A673 (cell line): Measurements from ENCODE around the gene CORO2A. TPM values are rescaled to one million over a fixed set of nuclear protein-coding genes. Genes with fewer than 3 reads are reported as not detected.

ENCODE experiments used
- BruUV-seq: library from RNA; stranded (reverse); fragments of 400-500 nt; replicated peaks from 2 replicates; lab custom pipeline; 2021; lab: Mats Ljungman, UMichigan
- CTCF ChIA-PET: fragments of 300-600 bp; sonication (Branson Sonifier 250); formaldehyde crosslinking; loops from one replicate; lab custom pipeline; 2022; ENCODE audit warnings: antibody characterized with exemption; lab: Charles Lee
- POLR2A ChIA-PET: fragments of 300-600 bp; sonication (Branson Sonifier 250); formaldehyde crosslinking; loops from one replicate; lab custom pipeline; 2022; ENCODE audit warnings: antibody characterized with exemption; ENCODE audit not compliant: low non-redundant PET; lab: Charles Lee
- DNase-seq: peaks from one replicate; pipeline ENCODE4 v3.0.0-alpha.2; 2015; ENCODE audit warnings: low spot score
- H3K27ac ChIP-seq: fragments of 200-600 bp; sonication (generic); 2 replicates; pipeline ENCODE4 v1.5.1; 2016; ENCODE audit warnings: mixed run types, low read depth, mild to moderate bottlenecking, mixed read lengths, antibody characterized with exemption, low read length; ENCODE audit not compliant: poor library complexity, severe bottlenecking
- H3K27me3 ChIP-seq: fragments of 200-600 bp; sonication (generic); replicated peaks from 2 replicates; pipeline ENCODE4 v1.6.1; 2017; ENCODE audit warnings: mixed run types, low read depth, mild to moderate bottlenecking, mixed read lengths, antibody characterized with exemption, low read length; ENCODE audit not compliant: insufficient read depth, poor library complexity
- H3K36me3 ChIP-seq: fragments of 200-600 bp; sonication (generic); 2 replicates; pipeline ENCODE4 v1.6.1; 2016; ENCODE audit warnings: mixed run types, mild to moderate bottlenecking, mixed read lengths, antibody characterized with exemption, low read length; ENCODE audit not compliant: insufficient read depth, poor library complexity, severe bottlenecking
- H3K4me1 ChIP-seq: fragments of 200-600 bp; sonication (generic); 2 replicates; pipeline ENCODE4 v1.6.1; 2017; ENCODE audit warnings: mixed run types, mild to moderate bottlenecking, mixed read lengths, antibody characterized with exemption, low read length; ENCODE audit not compliant: insufficient read depth, poor library complexity, severe bottlenecking
- H3K4me3 ChIP-seq: fragments of 200-600 bp; sonication (generic); 2 replicates; pipeline ENCODE4 v1.5.1; 2016; ENCODE audit warnings: low read depth, mixed run types, mild to moderate bottlenecking, mixed read lengths, low read length; ENCODE audit not compliant: poor library complexity, severe bottlenecking
- H3K9me3 ChIP-seq: fragments of 200-600 bp; sonication (generic); 2 replicates; pipeline ENCODE4 v1.6.1; 2016; ENCODE audit warnings: mixed run types, low read depth, mild to moderate bottlenecking, mixed read lengths, antibody characterized with exemption, low read length; ENCODE audit not compliant: poor library complexity, severe bottlenecking
- EZH2 ChIP-seq: fragments of 200-600 bp; sonication (generic); IDR thresholded peaks from 2 replicates; pipeline ENCODE4 v1.6.1; 2017; ENCODE audit warnings: borderline replicate concordance, low read depth, mild to moderate bottlenecking, mixed read lengths, antibody characterized with exemption, low read length; ENCODE audit not compliant: poor library complexity, severe bottlenecking
- intact Hi-C: fragments of 100-400 bp; cut with micrococcal nuclease; formaldehyde crosslinking; loops from one replicate; pipeline ENCODE4 v1.10.0; 2022; ENCODE audit not compliant: unreplicated experiment
- total RNA-seq: library from RNA; stranded (reverse); gene quantifications from 2 replicates; pipeline ENCODE4 v1.2.3, GENCODE V29; 2021
- TF ChIP-seq, protein P1 (sequence below): fragments of 300-800, 200-600 bp; sonication (generic); conservative IDR thresholded peaks from 2 replicates; pipeline ENCODE4 v1.5.1; 2017; ENCODE audit warnings: low read depth, mild to moderate bottlenecking, antibody characterized with exemption, low read length, moderate library complexity, mixed read lengths

The CORO2A gene
- total RNA-seq, 1 experiment from 2014 or later, result 0.52 TPM

DNA sequence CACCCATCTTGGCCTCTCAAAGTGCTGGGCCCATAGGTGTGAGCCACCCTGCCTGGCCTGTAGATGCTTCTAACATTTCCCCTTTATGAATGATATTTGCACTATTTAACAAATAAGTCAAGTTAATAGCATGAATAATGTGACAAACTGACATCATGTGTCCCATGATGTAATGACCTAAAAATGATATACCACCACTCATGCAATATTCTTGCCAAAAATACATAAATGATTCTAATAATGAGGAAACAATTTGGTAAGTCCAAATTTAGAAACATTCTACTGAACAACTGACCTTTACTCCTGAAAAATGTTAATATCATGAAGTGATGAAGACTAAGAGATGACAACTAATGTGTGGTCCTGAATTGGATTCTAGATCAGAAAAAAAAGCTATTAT lies 39.9 kb downstream of the CORO2A start:
- Histone ChIP-seq H3K27me3 (no peaks in the 10 kb centered on the region), H3K27ac (no peak overlapping the region), H3K36me3 (no peaks in the 10 kb centered on the region), H3K4me3 (no peak overlapping the region), H3K4me1 (no peaks in the 10 kb centered on the region), H3K9me3 (no peaks in the 10 kb centered on the region)
- intact Hi-C loops, result no loop called here
- DNase-seq, result no peak
- TF ChIP-seq, protein P1, sequence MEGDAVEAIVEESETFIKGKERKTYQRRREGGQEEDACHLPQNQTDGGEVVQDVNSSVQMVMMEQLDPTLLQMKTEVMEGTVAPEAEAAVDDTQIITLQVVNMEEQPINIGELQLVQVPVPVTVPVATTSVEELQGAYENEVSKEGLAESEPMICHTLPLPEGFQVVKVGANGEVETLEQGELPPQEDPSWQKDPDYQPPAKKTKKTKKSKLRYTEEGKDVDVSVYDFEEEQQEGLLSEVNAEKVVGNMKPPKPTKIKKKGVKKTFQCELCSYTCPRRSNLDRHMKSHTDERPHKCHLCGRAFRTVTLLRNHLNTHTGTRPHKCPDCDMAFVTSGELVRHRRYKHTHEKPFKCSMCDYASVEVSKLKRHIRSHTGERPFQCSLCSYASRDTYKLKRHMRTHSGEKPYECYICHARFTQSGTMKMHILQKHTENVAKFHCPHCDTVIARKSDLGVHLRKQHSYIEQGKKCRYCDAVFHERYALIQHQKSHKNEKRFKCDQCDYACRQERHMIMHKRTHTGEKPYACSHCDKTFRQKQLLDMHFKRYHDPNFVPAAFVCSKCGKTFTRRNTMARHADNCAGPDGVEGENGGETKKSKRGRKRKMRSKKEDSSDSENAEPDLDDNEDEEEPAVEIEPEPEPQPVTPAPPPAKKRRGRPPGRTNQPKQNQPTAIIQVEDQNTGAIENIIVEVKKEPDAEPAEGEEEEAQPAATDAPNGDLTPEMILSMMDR, result no peak
- no peak for TF ChIP-seq EZH2
- CTCF ChIA-PET, result no interaction called here
- POLR2A ChIA-PET, result no interaction called here
- no TSS peak for BruUV-seq

DNA sequence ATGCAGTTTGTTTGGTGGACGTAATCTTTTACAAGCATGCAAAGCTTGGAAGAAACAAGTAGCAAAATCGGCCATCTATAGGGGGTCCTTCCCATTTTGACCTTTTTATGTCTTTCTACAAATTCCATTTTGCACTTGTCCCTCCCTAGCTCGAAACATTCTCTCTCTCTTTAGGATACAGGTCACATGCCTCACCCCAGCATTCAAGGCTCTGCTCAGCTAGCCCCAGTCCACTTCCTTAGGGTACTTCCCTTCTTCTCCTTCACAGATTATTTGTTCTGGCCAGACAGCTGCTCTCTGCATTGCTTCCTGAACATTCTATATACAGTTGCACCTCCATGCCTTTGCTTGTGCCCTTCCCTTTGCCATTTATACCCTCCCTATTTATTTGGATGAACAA lies 41.7 kb downstream of the CORO2A start:
- Histone ChIP-seq H3K9me3 (no peaks in the 10 kb centered on the region), H3K27me3 (no peaks in the 10 kb centered on the region), H3K27ac (no peak overlapping the region), H3K4me3 (no peak overlapping the region), H3K36me3 (no peaks in the 10 kb centered on the region), H3K4me1 (no peaks in the 10 kb centered on the region)
- ChIA-PET CTCF (no interaction called here), POLR2A (no interaction called here)
- no TSS peak for BruUV-seq
- TF ChIP-seq, protein P1, result no peak
- TF ChIP-seq EZH2, result no peak
- DNase-seq, result no peak
- intact Hi-C loops, result no loop called here

DNA sequence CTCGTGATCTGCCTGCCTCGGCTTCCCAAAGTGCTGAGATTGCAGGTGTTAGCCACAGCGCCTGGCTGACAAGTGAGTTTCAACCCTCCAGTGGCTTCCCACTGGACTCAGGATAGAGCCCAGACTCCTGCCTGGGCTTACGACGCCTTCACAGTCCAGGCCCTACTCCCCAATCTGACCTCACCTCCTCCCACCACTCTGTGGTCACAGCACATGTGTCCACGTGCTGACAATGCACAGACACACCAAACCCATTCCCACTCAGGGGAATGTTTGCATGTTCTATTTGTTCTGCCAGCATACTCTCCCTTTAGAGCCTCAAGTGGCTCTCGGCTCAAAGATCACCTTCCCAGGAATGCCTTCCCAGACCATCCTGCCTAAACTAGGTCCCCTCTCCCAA lies 42.3 kb downstream of the CORO2A start:
- no peak for DNase-seq
- H3K9me3 ChIP-seq, result no peaks in the 10 kb centered on the region
- BruUV-seq, result no TSS peak
- TF ChIP-seq, protein P1, result no peak
- TF ChIP-seq EZH2, result no peak
- H3K4me1 ChIP-seq, result no peaks in the 10 kb centered on the region
- H3K4me3 ChIP-seq, result no peak overlapping the region
- no peaks in the 10 kb centered on the region for H3K27me3 ChIP-seq
- H3K27ac ChIP-seq, result no peak overlapping the region
- H3K36me3 ChIP-seq, result no peaks in the 10 kb centered on the region
- POLR2A ChIA-PET, result no interaction called here
- CTCF ChIA-PET, result no interaction called here
- intact Hi-C loops, result no loop called here
